Eye (tissue), 1 donor: ENCODE data around the gene PRKCA.
A peak's percentile ranks its signal among the peaks of the same experiment; 100 is the strongest.

Experiments
- DNase-seq: peaks from one replicate; pipeline ENCODE4 v3.0.0-alpha.2; 2015

The PRKCA gene

GRCh38 chr17:66417300-66417719 lies 114.9 kb downstream of the PRKCA start:
- no peak for DNase-seq

GRCh38 chr17:66420961-66421371 lies 118.6 kb downstream of the PRKCA start:
- DNase-seq = peak; percentile 34

- no peak for DNase-seq
Measured at GRCh38 chr17:66422186-66422585, 119.8 kb downstream of the PRKCA start.

- peak; percentile 52 for DNase-seq
Measured at GRCh38 chr17:66423056-66423955, 120.9 kb downstream of the PRKCA start.

- no peak for DNase-seq
Measured at GRCh38 chr17:66425756-66426396, 123.5 kb downstream of the PRKCA start.

GRCh38 chr17:66426397-66427033 lies 124.1 kb downstream of the PRKCA start:
- DNase-seq = no peak

GRCh38 chr17:66427134-66427533 lies 124.7 kb downstream of the PRKCA start:
- DNase-seq = no peak

- no peak for DNase-seq
Measured at GRCh38 chr17:66429680-66430079, 127.3 kb downstream of the PRKCA start.

GRCh38 chr17:66430846-66431795 lies 128.7 kb downstream of the PRKCA start:
- DNase-seq = no peak

GRCh38 chr17:66431910-66432309 lies 129.5 kb downstream of the PRKCA start:
- no peak for DNase-seq

- no peak for DNase-seq
Measured at GRCh38 chr17:66432411-66432957, 130.1 kb downstream of the PRKCA start.

GRCh38 chr17:66432996-66433551 lies 130.7 kb downstream of the PRKCA start:
- no peak for DNase-seq

- no peak for DNase-seq
Measured at GRCh38 chr17:66435182-66435581, 132.8 kb downstream of the PRKCA start.

- DNase-seq = no peak
Measured at GRCh38 chr17:66436631-66437030, 134.2 kb downstream of the PRKCA start.

- DNase-seq = no peak
Measured at GRCh38 chr17:66437476-66438026, 135.1 kb downstream of the PRKCA start.

GRCh38 chr17:66438101-66438500 lies 135.7 kb downstream of the PRKCA start:
- DNase-seq = no peak

GRCh38 chr17:66441101-66441661 lies 138.8 kb downstream of the PRKCA start:
- no peak for DNase-seq

GRCh38 chr17:66443166-66443565 lies 140.8 kb downstream of the PRKCA start:
- DNase-seq = no peak

GRCh38 chr17:66443606-66444005 lies 141.2 kb downstream of the PRKCA start:
- no peak for DNase-seq

- no peak for DNase-seq
Measured at GRCh38 chr17:66444031-66444430, 141.6 kb downstream of the PRKCA start.

- DNase-seq = no peak
Measured at GRCh38 chr17:66445229-66445628, 142.8 kb downstream of the PRKCA start.
